Measurements from ENCODE around the gene PGM3. TPM values are rescaled to one million over a fixed set of nuclear protein-coding genes. Genes with fewer than 3 reads are reported as not detected.

PGM3 gene
- total RNA-seq, 1 donor from 2014 or later: 151 TPM

DNA sequence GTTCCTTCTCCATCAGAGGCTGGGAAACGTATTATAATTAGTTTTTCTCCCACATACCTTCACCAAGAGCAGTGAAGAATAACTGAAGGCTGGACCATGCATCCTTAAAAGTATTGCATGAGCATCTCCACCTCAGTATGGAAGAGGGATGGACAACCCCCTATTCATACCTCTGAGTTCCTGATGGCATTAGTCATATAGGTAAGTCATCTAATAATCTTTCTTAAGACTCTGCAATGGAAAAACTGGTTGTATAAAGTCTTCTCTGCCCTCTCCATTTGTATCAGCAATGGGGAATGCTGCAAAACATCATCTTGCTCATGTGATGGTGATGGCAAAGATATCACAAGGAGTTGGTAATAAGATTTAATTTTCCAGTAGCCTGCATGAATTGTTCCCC is 24.5 kb downstream of the PGM3 start:
- Histone ChIP-seq H3K27me3 (ENCODE audit: insufficient read depth, low read length) (no peaks in the 10 kb centered on the region), H3K79me2 (ENCODE audit: insufficient read depth, low read length) (no peaks in the 10 kb centered on the region), H2AFZ (ENCODE audit: low read depth, low read length) (no peak overlapping the region), H3K36me3 (ENCODE audit: insufficient read depth, low read length) (peaks cover 67% of the 10 kb centered on the region), H3K27ac (ENCODE audit: low read depth, low read length) (no peak overlapping the region), H3K4me2 (ENCODE audit: low read length) (no peak overlapping the region), H3K9me3 (ENCODE audit: insufficient read depth, low read depth, low read length) (no peaks in the 10 kb centered on the region), H3K4me3 (ENCODE audit: insufficient read depth, low read depth, low read length) (no peak overlapping the region), H3K9ac (ENCODE audit: low read length) (no peak overlapping the region), H3K4me1 (ENCODE audit: insufficient read depth, low read length) (no peaks in the 10 kb centered on the region), H4K20me1 (ENCODE audit: insufficient read depth, low read length) (peaks cover 8% of the 10 kb centered on the region)
- no peak overlapping the region for H3K4me3 Mint-ChIP-seq (ENCODE audit: unreplicated experiment)
- no peaks in the 10 kb centered on the region for H3K27me3 Mint-ChIP-seq (ENCODE audit: low read depth, unreplicated experiment)
- H3K36me3 Mint-ChIP-seq (ENCODE audit: low read depth, unreplicated experiment): peaks cover 20% of the 10 kb centered on the region
- peaks cover 2% of the 10 kb centered on the region for H3K4me1 Mint-ChIP-seq (ENCODE audit: low read depth, unreplicated experiment)
- DNase-seq (ENCODE audit: low read depth): no peak
- no peak for TF ChIP-seq EZH2 (IDR thresholded peaks at IDR 0.05; ENCODE audit: insufficient read depth, low read length)
- TF ChIP-seq, protein P1, sequence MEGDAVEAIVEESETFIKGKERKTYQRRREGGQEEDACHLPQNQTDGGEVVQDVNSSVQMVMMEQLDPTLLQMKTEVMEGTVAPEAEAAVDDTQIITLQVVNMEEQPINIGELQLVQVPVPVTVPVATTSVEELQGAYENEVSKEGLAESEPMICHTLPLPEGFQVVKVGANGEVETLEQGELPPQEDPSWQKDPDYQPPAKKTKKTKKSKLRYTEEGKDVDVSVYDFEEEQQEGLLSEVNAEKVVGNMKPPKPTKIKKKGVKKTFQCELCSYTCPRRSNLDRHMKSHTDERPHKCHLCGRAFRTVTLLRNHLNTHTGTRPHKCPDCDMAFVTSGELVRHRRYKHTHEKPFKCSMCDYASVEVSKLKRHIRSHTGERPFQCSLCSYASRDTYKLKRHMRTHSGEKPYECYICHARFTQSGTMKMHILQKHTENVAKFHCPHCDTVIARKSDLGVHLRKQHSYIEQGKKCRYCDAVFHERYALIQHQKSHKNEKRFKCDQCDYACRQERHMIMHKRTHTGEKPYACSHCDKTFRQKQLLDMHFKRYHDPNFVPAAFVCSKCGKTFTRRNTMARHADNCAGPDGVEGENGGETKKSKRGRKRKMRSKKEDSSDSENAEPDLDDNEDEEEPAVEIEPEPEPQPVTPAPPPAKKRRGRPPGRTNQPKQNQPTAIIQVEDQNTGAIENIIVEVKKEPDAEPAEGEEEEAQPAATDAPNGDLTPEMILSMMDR (IDR thresholded peaks at IDR 0.05; ENCODE audit: insufficient read depth, low read depth, low read length): no peak
- FAIRE-seq: no peak
- H3K9me3 Mint-ChIP-seq (ENCODE audit: unreplicated experiment): no peaks in the 10 kb centered on the region
- H3K27ac Mint-ChIP-seq (ENCODE audit: unreplicated experiment): no peak overlapping the region

- Histone ChIP-seq H3K79me2 (ENCODE audit: insufficient read depth, low read length) (no peaks in the 10 kb centered on the region), H3K9me3 (ENCODE audit: insufficient read depth, low read depth, low read length) (no peaks in the 10 kb centered on the region), H4K20me1 (ENCODE audit: insufficient read depth, low read length) (peaks cover 5% of the 10 kb centered on the region), H3K36me3 (ENCODE audit: insufficient read depth, low read length) (peaks cover 62% of the 10 kb centered on the region), H3K4me2 (ENCODE audit: low read length) (no peak overlapping the region), H2AFZ (ENCODE audit: low read depth, low read length) (no peak overlapping the region), H3K27me3 (ENCODE audit: insufficient read depth, low read length) (no peaks in the 10 kb centered on the region), H3K4me1 (ENCODE audit: insufficient read depth, low read length) (no peaks in the 10 kb centered on the region), H3K9ac (ENCODE audit: low read length) (no peak overlapping the region), H3K4me3 (ENCODE audit: insufficient read depth, low read depth, low read length) (no peak overlapping the region), H3K27ac (ENCODE audit: low read depth, low read length) (no peak overlapping the region)
- FAIRE-seq (no peak), DNase-seq (ENCODE audit: low read depth) (no peak)
- H3K36me3 Mint-ChIP-seq (ENCODE audit: low read depth, unreplicated experiment): peaks cover 20% of the 10 kb centered on the region
- TF ChIP-seq, protein P1 (IDR thresholded peaks at IDR 0.05; ENCODE audit: insufficient read depth, low read depth, low read length): no peak
- no peak for TF ChIP-seq EZH2 (IDR thresholded peaks at IDR 0.05; ENCODE audit: insufficient read depth, low read length)
- H3K4me3 Mint-ChIP-seq (ENCODE audit: unreplicated experiment): no peak overlapping the region
- H3K9me3 Mint-ChIP-seq (ENCODE audit: unreplicated experiment): no peaks in the 10 kb centered on the region
- no peak overlapping the region for H3K27ac Mint-ChIP-seq (ENCODE audit: unreplicated experiment)
- H3K27me3 Mint-ChIP-seq (ENCODE audit: low read depth, unreplicated experiment): no peaks in the 10 kb centered on the region
- H3K4me1 Mint-ChIP-seq (ENCODE audit: low read depth, unreplicated experiment): peaks cover 2% of the 10 kb centered on the region
Measured at GRCh38 chr6:83167726-83168278, 25.3 kb downstream of the PGM3 start.

DNA sequence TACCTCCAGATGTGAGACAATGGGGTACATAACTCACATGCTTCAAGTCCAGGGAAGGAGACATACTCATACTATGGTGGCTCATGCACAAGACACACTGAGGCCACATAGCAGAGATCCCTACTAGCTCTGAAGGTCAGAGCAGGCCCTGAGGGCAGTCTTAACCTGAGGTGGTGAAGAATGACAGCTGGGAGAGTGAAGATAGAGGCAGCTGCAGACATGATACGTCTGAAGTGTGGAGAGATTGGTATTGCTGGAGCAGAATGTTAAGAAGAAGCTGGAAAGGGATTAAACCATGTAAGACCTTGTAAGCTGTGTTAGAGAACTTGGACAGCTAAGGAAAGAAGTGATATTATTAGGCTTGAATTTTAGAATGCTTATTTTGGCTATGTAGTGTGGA is 32.9 kb downstream of the PGM3 start:
- Histone ChIP-seq H3K9ac (ENCODE audit: low read length) (no peak overlapping the region), H4K20me1 (ENCODE audit: insufficient read depth, low read length) (no peaks in the 10 kb centered on the region), H3K4me3 (ENCODE audit: insufficient read depth, low read depth, low read length) (no peak overlapping the region), H3K27me3 (ENCODE audit: insufficient read depth, low read length) (no peaks in the 10 kb centered on the region), H3K9me3 (ENCODE audit: insufficient read depth, low read depth, low read length) (no peaks in the 10 kb centered on the region), H3K79me2 (ENCODE audit: insufficient read depth, low read length) (no peaks in the 10 kb centered on the region), H2AFZ (ENCODE audit: low read depth, low read length) (no peak overlapping the region), H3K27ac (ENCODE audit: low read depth, low read length) (no peak overlapping the region), H3K36me3 (ENCODE audit: insufficient read depth, low read length) (peaks cover 13% of the 10 kb centered on the region), H3K4me1 (ENCODE audit: insufficient read depth, low read length) (no peaks in the 10 kb centered on the region), H3K4me2 (ENCODE audit: low read length) (no peak overlapping the region)
- Mint-ChIP-seq H3K36me3 (ENCODE audit: low read depth, unreplicated experiment) (peaks cover 11% of the 10 kb centered on the region), H3K4me3 (ENCODE audit: unreplicated experiment) (no peak overlapping the region), H3K27ac (ENCODE audit: unreplicated experiment) (no peak overlapping the region), H3K4me1 (ENCODE audit: low read depth, unreplicated experiment) (no peaks in the 10 kb centered on the region), H3K9me3 (ENCODE audit: unreplicated experiment) (no peaks in the 10 kb centered on the region), H3K27me3 (ENCODE audit: low read depth, unreplicated experiment) (no peaks in the 10 kb centered on the region)
- no peak for FAIRE-seq
- DNase-seq (ENCODE audit: low read depth): no peak
- TF ChIP-seq, protein P1 (IDR thresholded peaks at IDR 0.05; ENCODE audit: insufficient read depth, low read depth, low read length): no peak
- no peak for TF ChIP-seq EZH2 (IDR thresholded peaks at IDR 0.05; ENCODE audit: insufficient read depth, low read length)

Data from astrocyte (in vitro differentiated cells and primary cell).